Stimulated activated CD8-positive, alpha-beta memory T cell treated with anti-CD3 and anti-CD28 coated beads, Interleukin-15, amount 100 ng/mL, for 4 hours (primary cell): ENCODE measurements around the gene ANKHD1.
"Not testable (repeated sequence)": the region's sequence is repeated elsewhere in the genome, so short reads cannot be mapped to it uniquely, and the experiment has no call there.

Experiments used
- DNase-seq, 2 donors: peaks; one replicate each; pipeline ENCODE4 v3.0.0-alpha.2; 2020; ENCODE audit warnings: low read depth in 2 of 2

Gene ANKHD1

GRCh38 chr5:140421375-140421774 is 19.7 kb downstream of the ANKHD1 start:
- DNase-seq: not testable (repeated sequence)

- no peak for DNase-seq
Observed at GRCh38 chr5:140423609-140424008, 22.0 kb downstream of the ANKHD1 start.

GRCh38 chr5:140424135-140424534 is 22.5 kb downstream of the ANKHD1 start:
- DNase-seq: no peak

- not testable (repeated sequence) for DNase-seq
Observed at GRCh38 chr5:140427726-140428125, 26.1 kb downstream of the ANKHD1 start.

GRCh38 chr5:140429724-140430123 is 28.1 kb downstream of the ANKHD1 start:
- no peak for DNase-seq

- DNase-seq: no peak
Observed at GRCh38 chr5:140432212-140432611, 30.6 kb downstream of the ANKHD1 start.

GRCh38 chr5:140432916-140433315 is 31.3 kb downstream of the ANKHD1 start:
- DNase-seq: no peak

GRCh38 chr5:140457368-140457767 is 55.7 kb downstream of the ANKHD1 start:
- not testable (repeated sequence) for DNase-seq

- no peak for DNase-seq
Observed at GRCh38 chr5:140466981-140467742, 65.5 kb downstream of the ANKHD1 start.

GRCh38 chr5:140468188-140468587 is 66.6 kb downstream of the ANKHD1 start:
- DNase-seq: no peak

GRCh38 chr5:140469259-140469658 is 67.6 kb downstream of the ANKHD1 start:
- no peak for DNase-seq

GRCh38 chr5:140480310-140481014 is 78.8 kb downstream of the ANKHD1 start:
- DNase-seq: no peak

- no peak for DNase-seq
Observed at GRCh38 chr5:140481758-140482157, 80.1 kb downstream of the ANKHD1 start.

- DNase-seq: no peak
Observed at GRCh38 chr5:140483055-140483454, 81.4 kb downstream of the ANKHD1 start.

GRCh38 chr5:140488141-140488540 is 86.5 kb downstream of the ANKHD1 start:
- not testable (repeated sequence) for DNase-seq

GRCh38 chr5:140488914-140489313 is 87.3 kb downstream of the ANKHD1 start:
- no peak for DNase-seq

GRCh38 chr5:140497897-140498296 is 96.3 kb downstream of the ANKHD1 start:
- DNase-seq: no peak

GRCh38 chr5:140498591-140498990 is 97.0 kb downstream of the ANKHD1 start:
- no peak for DNase-seq

GRCh38 chr5:140502834-140503233 is 101.2 kb downstream of the ANKHD1 start:
- DNase-seq: no peak

- DNase-seq: no peak
Observed at GRCh38 chr5:140509898-140510297, 108.3 kb downstream of the ANKHD1 start.

- no peak for DNase-seq
Observed at GRCh38 chr5:140513124-140513523, 111.5 kb downstream of the ANKHD1 start.

GRCh38 chr5:140524003-140524402 is 122.4 kb downstream of the ANKHD1 start:
- no peak for DNase-seq

- DNase-seq: no peak
Observed at GRCh38 chr5:140540227-140540626, 138.6 kb downstream of the ANKHD1 start.
